SH-SY5Y (cell line): ENCODE results near the gene KIAA2012.

Experiments used
- GATA2 ChIP-seq: IDR thresholded peaks from 2 replicates; pipeline ENCODE4 v1.6.1; 2011; ENCODE audit warnings: mild to moderate bottlenecking, low read depth, low read length
- GATA3 ChIP-seq: IDR thresholded peaks from 2 replicates; pipeline ENCODE4 v1.6.1; 2011; ENCODE audit warnings: low read depth, mild to moderate bottlenecking, low read length, moderate library complexity

Gene KIAA2012

GRCh38 chr2:202186641-202187202, 113.7 kb downstream of the KIAA2012 start:
- TF ChIP-seq GATA3 (no peak), GATA2 (no peak)

GRCh38 chr2:202187570-202187969, 114.5 kb downstream of the KIAA2012 start:
- TF ChIP-seq GATA3 = no peak
- no peak for TF ChIP-seq GATA2

- TF ChIP-seq GATA3 (no peak), GATA2 (no peak)
Observed at GRCh38 chr2:202193305-202193704, 120.2 kb downstream of the KIAA2012 start.

- no peak for TF ChIP-seq GATA2
Observed at GRCh38 chr2:202193881-202194353, 120.9 kb downstream of the KIAA2012 start.

- TF ChIP-seq GATA2 (no peak), GATA3 (no peak)
Observed at GRCh38 chr2:202194418-202194817, 121.4 kb downstream of the KIAA2012 start.

- TF ChIP-seq GATA3 (no peak), GATA2 (no peak)
Observed at GRCh38 chr2:202196727-202197126, 123.7 kb downstream of the KIAA2012 start.

GRCh38 chr2:202201220-202202160, 128.4 kb downstream of the KIAA2012 start:
- no peak for TF ChIP-seq GATA2
- TF ChIP-seq GATA3 = no peak

GRCh38 chr2:202203348-202203747, 130.3 kb downstream of the KIAA2012 start:
- no peak for TF ChIP-seq GATA3
- TF ChIP-seq GATA2 = no peak

- TF ChIP-seq GATA2 (no peak), GATA3 (no peak)
Observed at GRCh38 chr2:202204855-202205254, 131.8 kb downstream of the KIAA2012 start.

- TF ChIP-seq GATA3 (no peak), GATA2 (no peak)
Observed at GRCh38 chr2:202208526-202208925, 135.5 kb downstream of the KIAA2012 start.

GRCh38 chr2:202215179-202215578, 142.1 kb downstream of the KIAA2012 start:
- TF ChIP-seq GATA2 = no peak
- TF ChIP-seq GATA3 = no peak

- TF ChIP-seq GATA2 = no peak
- TF ChIP-seq GATA3 = no peak
Observed at GRCh38 chr2:202221873-202222272, 148.8 kb downstream of the KIAA2012 start.

- no peak for TF ChIP-seq GATA2
- no peak for TF ChIP-seq GATA3
Observed at GRCh38 chr2:202237787-202238233, 164.8 kb downstream of the KIAA2012 start.

- TF ChIP-seq GATA3 (no peak), GATA2 (no peak)
Observed at GRCh38 chr2:202238234-202239197, 165.5 kb downstream of the KIAA2012 start, which contains the start of gene SUMO1. TSS of gene SUMO1 (minus strand) at chr2:202238597. CDS start at chr2:202238451, 146 bp downstream.
